Limb (tissue), 2 donors: Measurements from ENCODE around the gene GAPVD1.
A peak's percentile ranks its signal among the peaks of the same experiment; 100 is the strongest.
"Not testable (repeated sequence)": the region's sequence is repeated elsewhere in the genome, so short reads cannot be mapped to it uniquely, and the experiment has no call there.

Experiments used
- DNase-seq, 2 donors: peaks; one replicate each; pipeline ENCODE4 v3.0.0-alpha.2; 2016; ENCODE audit errors: extremely low spot score in 2 of 2

The GAPVD1 gene, protein sequence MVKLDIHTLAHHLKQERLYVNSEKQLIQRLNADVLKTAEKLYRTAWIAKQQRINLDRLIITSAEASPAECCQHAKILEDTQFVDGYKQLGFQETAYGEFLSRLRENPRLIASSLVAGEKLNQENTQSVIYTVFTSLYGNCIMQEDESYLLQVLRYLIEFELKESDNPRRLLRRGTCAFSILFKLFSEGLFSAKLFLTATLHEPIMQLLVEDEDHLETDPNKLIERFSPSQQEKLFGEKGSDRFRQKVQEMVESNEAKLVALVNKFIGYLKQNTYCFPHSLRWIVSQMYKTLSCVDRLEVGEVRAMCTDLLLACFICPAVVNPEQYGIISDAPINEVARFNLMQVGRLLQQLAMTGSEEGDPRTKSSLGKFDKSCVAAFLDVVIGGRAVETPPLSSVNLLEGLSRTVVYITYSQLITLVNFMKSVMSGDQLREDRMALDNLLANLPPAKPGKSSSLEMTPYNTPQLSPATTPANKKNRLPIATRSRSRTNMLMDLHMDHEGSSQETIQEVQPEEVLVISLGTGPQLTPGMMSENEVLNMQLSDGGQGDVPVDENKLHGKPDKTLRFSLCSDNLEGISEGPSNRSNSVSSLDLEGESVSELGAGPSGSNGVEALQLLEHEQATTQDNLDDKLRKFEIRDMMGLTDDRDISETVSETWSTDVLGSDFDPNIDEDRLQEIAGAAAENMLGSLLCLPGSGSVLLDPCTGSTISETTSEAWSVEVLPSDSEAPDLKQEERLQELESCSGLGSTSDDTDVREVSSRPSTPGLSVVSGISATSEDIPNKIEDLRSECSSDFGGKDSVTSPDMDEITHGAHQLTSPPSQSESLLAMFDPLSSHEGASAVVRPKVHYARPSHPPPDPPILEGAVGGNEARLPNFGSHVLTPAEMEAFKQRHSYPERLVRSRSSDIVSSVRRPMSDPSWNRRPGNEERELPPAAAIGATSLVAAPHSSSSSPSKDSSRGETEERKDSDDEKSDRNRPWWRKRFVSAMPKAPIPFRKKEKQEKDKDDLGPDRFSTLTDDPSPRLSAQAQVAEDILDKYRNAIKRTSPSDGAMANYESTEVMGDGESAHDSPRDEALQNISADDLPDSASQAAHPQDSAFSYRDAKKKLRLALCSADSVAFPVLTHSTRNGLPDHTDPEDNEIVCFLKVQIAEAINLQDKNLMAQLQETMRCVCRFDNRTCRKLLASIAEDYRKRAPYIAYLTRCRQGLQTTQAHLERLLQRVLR (N-terminal part only)

GRCh38 chr9:125261501-125262293 lies at the start of gene GAPVD1:
GAPVD1 (plus strand) TSS chr9:125261826; CDS start chr9:125298922, 37,096 bp downstream.
- peak; percentile 89 to 94 for DNase-seq

DNA sequence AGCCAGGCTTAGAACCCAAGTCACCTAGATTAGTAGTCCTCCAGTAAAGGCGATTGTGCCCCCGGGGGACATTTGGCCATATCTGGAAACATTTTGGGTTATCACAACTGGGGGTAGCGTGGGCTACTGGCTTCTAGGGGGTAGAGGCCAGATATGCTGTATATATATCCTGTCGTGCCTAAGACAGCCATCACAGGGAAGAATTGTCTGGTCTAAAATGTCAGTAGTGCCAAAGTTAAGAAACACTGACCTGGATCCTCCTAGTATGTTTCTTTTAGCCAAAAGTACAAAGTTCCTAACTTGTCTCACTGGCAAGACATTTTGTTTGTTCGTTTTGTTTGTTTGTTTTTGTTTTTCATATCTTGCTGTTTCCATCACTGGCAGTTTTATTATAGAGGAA lies 47.4 kb upstream of the GAPVD1 start:
- DNase-seq: no peak

- no peak for DNase-seq
These were observed 43.0 kb upstream of the GAPVD1 start for GRCh38 chr9:125218621-125219020.

GRCh38 chr9:125224858-125225257 lies 36.8 kb upstream of the GAPVD1 start:
- not testable (repeated sequence) for DNase-seq

- no peak for DNase-seq
These were observed 33.9 kb upstream of the GAPVD1 start for GRCh38 chr9:125227761-125228160.

DNA sequence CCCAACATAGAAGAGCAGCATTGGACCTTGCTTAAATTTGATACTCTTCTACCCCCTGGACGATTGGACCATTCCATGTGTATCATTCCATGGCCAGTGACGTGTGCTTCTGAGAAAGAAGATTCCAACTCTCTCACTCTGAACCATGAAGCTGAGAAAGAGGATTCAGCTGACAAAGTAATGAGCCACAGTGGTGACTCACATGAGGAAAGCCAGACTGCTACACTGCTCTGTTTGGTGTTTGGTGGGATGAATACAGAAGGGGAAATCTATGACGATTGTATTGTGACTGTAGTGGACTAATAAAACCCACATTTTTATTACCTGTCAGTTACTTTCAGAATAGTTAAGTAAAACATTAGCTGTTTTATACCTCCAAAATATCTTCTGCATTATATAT lies 27.9 kb upstream of the GAPVD1 start:
- DNase-seq: no peak

- DNase-seq: not testable (repeated sequence)
These were observed 27.5 kb upstream of the GAPVD1 start for GRCh38 chr9:125234099-125234498.

GRCh38 chr9:125235804-125236519 lies 25.7 kb upstream of the GAPVD1 start:
- DNase-seq: no peak

DNA sequence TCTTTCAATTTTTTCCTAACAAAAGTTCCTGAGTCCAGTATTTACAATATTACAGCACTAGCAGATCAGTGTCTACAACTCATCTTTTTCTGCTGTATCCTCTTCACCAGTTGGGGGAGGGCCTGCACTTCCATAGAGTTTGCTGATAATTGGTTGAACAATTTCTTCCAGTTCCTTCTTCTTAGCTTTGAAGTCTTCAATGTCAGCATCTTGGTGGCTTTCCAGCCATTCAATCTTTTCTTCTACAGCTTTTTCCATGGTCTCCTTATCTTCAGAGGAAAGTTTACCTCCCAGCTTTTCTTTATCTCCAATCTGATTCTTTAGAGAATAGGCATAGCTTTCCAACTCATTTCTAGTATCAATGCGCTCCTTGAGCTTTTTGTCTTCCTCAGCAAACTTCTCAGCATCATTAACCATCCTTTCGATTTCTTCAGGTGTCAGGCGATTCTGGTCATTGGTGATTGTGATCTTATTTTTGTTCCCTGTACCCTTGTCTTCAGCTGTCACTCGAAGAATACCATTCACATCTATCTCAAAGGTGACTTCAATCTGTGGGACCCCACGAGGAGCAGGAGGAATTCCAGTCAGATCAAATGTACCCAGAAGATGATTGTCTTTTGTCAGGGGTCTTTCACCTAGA lies 25.0 kb upstream of the GAPVD1 start:
- DNase-seq: not testable (repeated sequence)

DNA sequence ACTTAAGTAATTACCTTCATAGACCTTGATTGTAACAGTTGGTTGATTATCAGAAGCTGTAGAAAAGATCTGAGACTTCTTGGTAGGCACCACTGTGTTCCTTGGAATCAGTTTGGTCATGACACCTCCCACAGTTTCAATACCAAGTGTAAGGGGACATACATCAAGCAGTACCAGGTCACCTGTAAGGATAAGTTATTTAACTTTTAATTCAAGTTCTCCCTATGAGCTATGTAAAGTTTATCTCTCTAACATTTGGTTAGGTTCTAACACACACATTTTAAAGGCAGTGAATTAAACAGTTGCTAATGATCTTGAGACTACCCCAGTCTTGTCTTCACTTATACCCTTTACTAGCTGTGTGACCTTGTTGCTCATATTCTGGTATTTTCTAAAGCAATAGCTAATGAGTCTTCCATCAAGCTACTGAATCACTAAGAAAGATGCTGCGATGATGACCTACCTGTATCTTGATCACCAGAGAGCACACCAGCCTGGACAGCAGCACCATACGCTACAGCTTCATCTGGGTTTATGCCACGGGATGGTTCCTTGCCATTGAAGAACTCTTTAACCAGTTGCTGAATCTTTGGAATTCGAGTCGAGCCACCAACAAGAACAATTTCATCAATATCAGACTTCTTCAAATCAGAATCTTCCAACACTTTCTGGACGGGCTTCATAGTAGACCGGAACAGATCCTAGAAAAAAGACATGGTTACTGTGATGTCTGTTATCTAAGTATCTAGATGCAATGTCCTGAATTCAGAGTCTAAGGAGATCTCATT lies 23.3 kb upstream of the GAPVD1 start:
- DNase-seq: no peak

DNA sequence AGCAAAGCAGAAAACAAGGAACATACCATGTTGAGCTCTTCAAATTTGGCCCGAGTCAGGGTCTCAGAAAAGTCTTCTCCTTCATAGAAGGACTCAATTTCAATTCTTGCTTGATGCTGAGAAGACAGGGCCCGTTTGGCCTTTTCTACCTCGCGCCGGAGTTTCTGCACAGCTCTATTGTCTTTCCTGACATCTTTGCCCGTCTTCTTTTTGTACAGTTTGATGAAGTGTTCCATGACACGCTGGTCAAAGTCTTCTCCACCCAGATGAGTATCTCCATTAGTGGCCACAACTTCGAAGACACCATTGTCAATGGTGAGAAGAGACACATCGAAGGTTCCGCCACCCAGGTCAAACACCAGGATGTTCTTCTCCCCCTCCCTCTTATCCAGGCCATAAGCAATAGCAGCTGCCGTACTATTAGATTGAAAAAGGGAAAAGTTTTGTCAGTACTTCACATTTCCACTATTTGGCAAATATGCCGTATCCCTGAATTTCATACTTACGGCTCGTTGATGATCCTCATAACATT lies 22.6 kb upstream of the GAPVD1 start:
- DNase-seq: no peak

- no peak for DNase-seq
These were observed 21.7 kb upstream of the GAPVD1 start for GRCh38 chr9:125239631-125240597.

DNA sequence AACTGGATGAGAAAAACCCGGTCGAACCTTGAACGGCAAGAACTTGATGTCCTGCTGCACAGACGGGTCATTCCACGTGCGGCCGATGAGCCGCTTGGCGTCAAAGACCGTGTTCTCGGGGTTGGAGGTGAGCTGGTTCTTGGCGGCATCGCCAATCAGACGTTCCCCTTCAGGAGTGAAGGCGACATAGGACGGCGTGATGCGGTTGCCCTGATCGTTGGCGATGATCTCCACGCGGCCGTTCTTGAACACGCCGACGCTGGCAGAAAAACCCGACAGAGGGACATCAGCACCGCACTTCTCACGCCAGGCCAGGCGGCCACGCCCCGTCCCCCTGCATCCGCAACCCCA lies 21.0 kb upstream of the GAPVD1 start:
- no peak for DNase-seq

DNA sequence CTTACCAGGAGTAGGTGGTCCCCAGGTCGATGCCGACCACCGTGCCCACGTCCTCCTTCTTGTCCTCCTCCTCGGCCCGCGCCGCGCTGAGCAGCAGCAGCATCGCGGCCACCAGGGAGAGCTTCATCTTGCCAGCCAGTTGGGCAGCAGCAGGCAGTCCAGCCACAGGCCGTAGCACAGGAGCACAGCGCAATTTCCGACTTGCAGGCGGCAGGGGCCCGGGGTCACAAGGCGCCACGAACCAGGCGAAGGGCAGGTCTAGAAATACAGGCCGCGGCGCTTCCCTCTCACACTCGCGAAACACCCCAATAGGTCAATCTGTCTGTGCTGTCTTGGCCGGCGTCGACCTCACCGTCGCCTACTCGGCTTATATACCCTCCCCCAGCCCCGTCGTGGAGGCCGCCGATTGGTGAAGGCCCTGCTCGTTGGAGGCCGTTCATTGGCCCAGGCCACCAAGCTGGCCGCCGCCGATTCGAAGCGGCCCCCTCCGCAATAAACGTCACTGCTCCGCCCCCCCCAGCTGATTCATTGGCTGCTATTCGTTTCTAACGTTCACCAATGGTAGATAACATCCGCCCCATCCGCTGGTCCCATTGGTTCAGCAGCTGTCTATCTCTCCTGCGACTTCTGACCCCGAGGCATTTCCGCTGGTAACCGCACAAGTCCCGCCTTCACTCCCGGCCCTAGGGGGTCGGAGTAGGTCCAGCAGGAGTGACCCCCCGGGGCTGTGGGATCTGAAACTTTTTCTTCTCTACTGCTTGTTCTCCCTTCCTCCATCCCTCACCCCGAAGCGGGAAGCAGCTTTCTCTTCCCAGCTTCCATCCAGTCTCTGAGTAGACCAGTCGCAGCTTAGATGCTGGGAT lies 20.4 kb upstream of the GAPVD1 start, which contains the start of gene HSPA5:
HSPA5 (minus strand) TSS at position 344 of the 863 bp plus-strand sequence; CDS start at position 127, 217 bp downstream.
- peak; percentile 98 to 100 for DNase-seq

- DNase-seq: no peak
These were observed 19.5 kb upstream of the GAPVD1 start for GRCh38 chr9:125241863-125242739.
